K562 (cell line): ENCODE data around the gene AFDN. TPM values are rescaled to one million over a fixed set of nuclear protein-coding genes. Genes with fewer than 3 reads are reported as not detected.

Experiments
- CREM ChIP-seq: IDR thresholded peaks from 2 replicates; pipeline ENCODE4 v1.6.1; 2014; ENCODE audit warnings: antibody characterized with exemption, low read depth
- DACH1 ChIP-seq: fragments of 450-650 bp; IDR thresholded peaks from 2 replicates; pipeline ENCODE4 v1.6.1; 2018; ENCODE audit not compliant: partially characterized antibody
- ELF4 ChIP-seq: fragments of 450-650 bp; formaldehyde crosslinking; IDR thresholded peaks from 2 replicates; pipeline ENCODE4 v1.4.0; 2022; ENCODE audit warnings: missing genetic modification characterization
- EP300 ChIP-seq: IDR thresholded peaks from 2 replicates; pipeline ENCODE4 v1.6.1; 2012; ENCODE audit warnings: low read length, improper control_type of control experiment
- HMG20A ChIP-seq: fragments of 450-650 bp; formaldehyde crosslinking; conservative IDR thresholded peaks from 2 replicates; pipeline ENCODE4 v1.4.0; 2020; ENCODE audit warnings: mild to moderate bottlenecking, mixed read lengths
- HSF4 ChIP-seq: fragments of 250-450 bp; sonication (Bioruptor Pico); IDR thresholded peaks from 2 replicates; pipeline ENCODE4 v2.1.2; 2022; ENCODE audit warnings: mild to moderate bottlenecking, moderate library complexity, borderline replicate concordance
- MTA2 ChIP-seq: fragments of 450-650 bp; IDR thresholded peaks from 2 replicates; pipeline ENCODE4 v1.6.1; 2016; ENCODE audit warnings: low read depth
- MYC ChIP-seq, 2 experiments: fragments of 250-450 bp in 1 of 2; sonication (Bioruptor Pico) in 1 of 2; IDR thresholded peaks; 2 replicates each; pipeline versions ENCODE4 v1.5.1 to v1.6.1; 2012 to 2021; ENCODE audit warnings: low read depth in 2 of 2, borderline replicate concordance in 1 of 2, improper control_type of control experiment in 1 of 2, low read length in 1 of 2, mild to moderate bottlenecking in 1 of 2, moderate library complexity in 1 of 2
- NELFE ChIP-seq: IDR thresholded peaks from 2 replicates; pipeline ENCODE4 v1.6.1; 2011; ENCODE audit warnings: mild to moderate bottlenecking; ENCODE audit not compliant: insufficient read depth, insufficient read length
- NUFIP1 ChIP-seq: fragments of 450-650 bp; IDR thresholded peaks from 2 replicates; pipeline ENCODE4 v1.6.1; 2018; ENCODE audit not compliant: partially characterized antibody
- RBM15 ChIP-seq: fragments of 200-400 bp; formaldehyde crosslinking; IDR thresholded peaks from 2 replicates; pipeline ENCODE4 v1.6.1; 2018; ENCODE audit warnings: mild to moderate bottlenecking, low read length, moderate library complexity; ENCODE audit not compliant: insufficient read depth
- RNF2 ChIP-seq: sonication (generic); IDR thresholded peaks from 2 replicates; pipeline ENCODE4 v1.6.1; 2016
- SMARCA4 ChIP-seq: fragments of 450-650 bp; IDR thresholded peaks from 2 replicates; pipeline ENCODE4 v1.6.1; 2016
- SP2 ChIP-seq: IDR thresholded peaks from 2 replicates; pipeline ENCODE4 v1.6.1; 2011; ENCODE audit warnings: mild to moderate bottlenecking, low read depth, low read length, moderate library complexity; ENCODE audit not compliant: poor library complexity, severe bottlenecking; ENCODE audit errors: extremely low read depth
- TCF3 ChIP-seq: sonication (generic); formaldehyde crosslinking; IDR thresholded peaks from 2 replicates; pipeline ENCODE4 v1.4.0; 2020; ENCODE audit warnings: mild to moderate bottlenecking, missing genetic modification reagents
- TOE1 ChIP-seq, 2 experiments: fragments of 450-650 bp in 1 of 2; sonication (generic) in 1 of 2; formaldehyde crosslinking in 1 of 2; IDR thresholded peaks; 2 replicates each; pipeline versions ENCODE4 v1.7.1 to v1.8.0; 2016 to 2022; ENCODE audit warnings: borderline replicate concordance in 2 of 2, mild to moderate bottlenecking in 2 of 2, antibody characterized with exemption in 1 of 2, inconsistent platforms in 1 of 2, low read depth in 1 of 2, missing genetic modification reagents in 1 of 2, moderate library complexity in 1 of 2
- ZNF232 ChIP-seq: sonication (generic); formaldehyde crosslinking; IDR thresholded peaks from 2 replicates; pipeline ENCODE4 v1.8.0; 2022; ENCODE audit warnings: mild to moderate bottlenecking, missing genetic modification reagents
- ZNF764 ChIP-seq: fragments of 250-450 bp; sonication (Bioruptor Pico); IDR thresholded peaks from 2 replicates; pipeline ENCODE4 v1.4.0; 2020; ENCODE audit warnings: low read depth, mild to moderate bottlenecking, moderate library complexity
- ZNF77 ChIP-seq: fragments of 250-450 bp; sonication (Bioruptor Pico); IDR thresholded peaks from 2 replicates; pipeline ENCODE4 v1.5.0; 2020
- polyA plus RNA-seq, 8 experiments: library from polyadenylated mRNA; depleted of rRNA in 4 of 8; stranded (reverse) in 5 of 8; unstranded in 3 of 8; fragments of >200 nt; fragmentation: Nextera tagmentation in 2 of 8; fragmentation: Illumina TruSeq in 1 of 8; extraction: Ambion mirVana in 2 of 8; extraction: Trizol in 1 of 8; gene quantifications; 2 replicates each; pipeline versions ENCODE4 v1.2.1 to v1.2.3, GENCODE V29; 2011 to 2014; ENCODE audit warnings: inconsistent platforms in 1 of 8, missing spikeins in 1 of 8
- total RNA-seq, 7 experiments: library from RNA; depleted of rRNA in 6 of 7; stranded (reverse); fragments of >200 nt in 6 of 7; fragmentation: Illumina TruSeq in 2 of 7; extraction: Trizol in 2 of 7; gene quantifications; 2 replicates each; pipeline versions ENCODE4 v1.2.1 to v1.2.3, GENCODE V29; 2011 to 2021; ENCODE audit warnings: low replicate concordance in 1 of 7
- TF ChIP-seq, protein P1 (sequence below): fragments of 450-650 bp; IDR thresholded peaks from 2 replicates; pipeline ENCODE4 v1.6.1; 2016; ENCODE audit warnings: low read depth, mild to moderate bottlenecking, moderate library complexity
- TF ChIP-seq, protein P2 (sequence below): sonication (generic); formaldehyde crosslinking; IDR thresholded peaks from 2 replicates; pipeline ENCODE4 v1.8.0; 2022; ENCODE audit warnings: missing genetic modification reagents, mild to moderate bottlenecking, borderline replicate concordance
- TF ChIP-seq, protein P3 (sequence below): fragments of 250-450 bp; sonication (Bioruptor Pico); IDR thresholded peaks from 2 replicates; pipeline ENCODE4 v1.4.0; 2020; ENCODE audit warnings: borderline replicate concordance
- TF ChIP-seq, protein P4 (sequence below): fragments of 450-650 bp; IDR thresholded peaks from 2 replicates; pipeline ENCODE4 v1.6.1; 2014; ENCODE audit warnings: low read depth, mild to moderate bottlenecking, moderate library complexity, borderline replicate concordance

The AFDN gene
- total and polyA plus RNA-seq, 9 of the 15 experiments (the other 6 are each of a cell fraction or from before 2014, with no cell fraction given): 7.2 to 129 (median 105) TPM

DNA sequence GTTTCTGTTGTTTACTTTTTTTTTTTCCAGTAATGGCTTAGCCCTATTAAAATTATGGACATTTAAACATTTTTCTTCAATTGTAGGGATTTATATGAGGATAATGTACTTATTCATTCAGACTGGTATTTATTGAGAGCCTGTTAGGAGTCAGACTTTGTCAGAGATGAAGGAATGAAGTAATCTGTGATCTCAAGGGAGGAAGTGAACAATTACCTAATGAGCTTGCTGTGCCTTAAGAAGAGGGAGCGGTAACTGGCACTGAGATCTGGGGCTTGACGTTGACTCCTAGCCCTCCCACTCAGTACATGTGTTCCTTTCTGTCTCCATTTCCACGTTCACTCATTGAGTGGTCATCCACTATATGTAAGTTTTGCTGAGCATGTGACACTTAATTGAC is 12.6 kb downstream of the AFDN start (continued):
- TF ChIP-seq, protein P1, sequence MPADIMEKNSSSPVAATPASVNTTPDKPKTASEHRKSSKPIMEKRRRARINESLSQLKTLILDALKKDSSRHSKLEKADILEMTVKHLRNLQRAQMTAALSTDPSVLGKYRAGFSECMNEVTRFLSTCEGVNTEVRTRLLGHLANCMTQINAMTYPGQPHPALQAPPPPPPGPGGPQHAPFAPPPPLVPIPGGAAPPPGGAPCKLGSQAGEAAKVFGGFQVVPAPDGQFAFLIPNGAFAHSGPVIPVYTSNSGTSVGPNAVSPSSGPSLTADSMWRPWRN: no peak
- TF ChIP-seq ZNF77 (no peak), NELFE (no peak), EP300 (no peak), RBM15 (no peak), SMARCA4 (no peak; the same call in 1 of the 2 replicates), RNF2 (no peak), SP2 (no peak), TCF3 (no peak), MYC (IDR thresholded peaks at IDR 0.05; ENCODE audit: low read depth, low read length) (peak; percentile 20; the same call in 1 of the 2 replicates), MYC (CRISPR knock-in tag; IDR thresholded peaks at IDR 0.05; ENCODE audit: borderline replicate concordance, low read depth) (no peak), TOE1 (IDR thresholded peaks at IDR 0.05; ENCODE audit: borderline replicate concordance) (no peak), TOE1 (CRISPR knock-in tag; IDR thresholded peaks at IDR 0.05; ENCODE audit: borderline replicate concordance, low read depth) (no peak), CREM (peak; percentile 79), ELF4 (CRISPR knock-in tag) (no peak), HSF4 (CRISPR knock-in tag) (no peak), MTA2 (no peak), ZNF764 (no peak), ZNF232 (CRISPR knock-in tag) (no peak), NUFIP1 (no peak), HMG20A (CRISPR knock-in tag) (no peak), DACH1 (no peak)
- TF ChIP-seq, protein P2, sequence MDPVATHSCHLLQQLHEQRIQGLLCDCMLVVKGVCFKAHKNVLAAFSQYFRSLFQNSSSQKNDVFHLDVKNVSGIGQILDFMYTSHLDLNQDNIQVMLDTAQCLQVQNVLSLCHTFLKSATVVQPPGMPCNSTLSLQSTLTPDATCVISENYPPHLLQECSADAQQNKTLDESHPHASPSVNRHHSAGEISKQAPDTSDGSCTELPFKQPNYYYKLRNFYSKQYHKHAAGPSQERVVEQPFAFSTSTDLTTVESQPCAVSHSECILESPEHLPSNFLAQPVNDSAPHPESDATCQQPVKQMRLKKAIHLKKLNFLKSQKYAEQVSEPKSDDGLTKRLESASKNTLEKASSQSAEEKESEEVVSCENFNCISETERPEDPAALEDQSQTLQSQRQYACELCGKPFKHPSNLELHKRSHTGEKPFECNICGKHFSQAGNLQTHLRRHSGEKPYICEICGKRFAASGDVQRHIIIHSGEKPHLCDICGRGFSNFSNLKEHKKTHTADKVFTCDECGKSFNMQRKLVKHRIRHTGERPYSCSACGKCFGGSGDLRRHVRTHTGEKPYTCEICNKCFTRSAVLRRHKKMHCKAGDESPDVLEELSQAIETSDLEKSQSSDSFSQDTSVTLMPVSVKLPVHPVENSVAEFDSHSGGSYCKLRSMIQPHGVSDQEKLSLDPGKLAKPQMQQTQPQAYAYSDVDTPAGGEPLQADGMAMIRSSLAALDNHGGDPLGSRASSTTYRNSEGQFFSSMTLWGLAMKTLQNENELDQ: no peak
- TF ChIP-seq, protein P3, sequence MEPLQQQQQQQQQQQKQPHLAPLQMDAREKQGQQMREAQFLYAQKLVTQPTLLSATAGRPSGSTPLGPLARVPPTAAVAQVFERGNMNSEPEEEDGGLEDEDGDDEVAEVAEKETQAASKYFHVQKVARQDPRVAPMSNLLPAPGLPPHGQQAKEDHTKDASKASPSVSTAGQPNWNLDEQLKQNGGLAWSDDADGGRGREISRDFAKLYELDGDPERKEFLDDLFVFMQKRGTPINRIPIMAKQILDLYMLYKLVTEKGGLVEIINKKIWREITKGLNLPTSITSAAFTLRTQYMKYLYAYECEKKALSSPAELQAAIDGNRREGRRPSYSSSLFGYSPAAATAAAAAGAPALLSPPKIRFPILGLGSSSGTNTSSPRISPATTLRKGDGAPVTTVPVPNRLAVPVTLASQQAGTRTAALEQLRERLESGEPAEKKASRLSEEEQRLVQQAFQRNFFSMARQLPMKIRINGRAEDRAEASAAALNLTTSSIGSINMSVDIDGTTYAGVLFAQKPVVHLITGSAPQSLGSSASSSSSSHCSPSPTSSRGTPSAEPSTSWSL (CRISPR knock-in tag): no peak
- TF ChIP-seq, protein P4, sequence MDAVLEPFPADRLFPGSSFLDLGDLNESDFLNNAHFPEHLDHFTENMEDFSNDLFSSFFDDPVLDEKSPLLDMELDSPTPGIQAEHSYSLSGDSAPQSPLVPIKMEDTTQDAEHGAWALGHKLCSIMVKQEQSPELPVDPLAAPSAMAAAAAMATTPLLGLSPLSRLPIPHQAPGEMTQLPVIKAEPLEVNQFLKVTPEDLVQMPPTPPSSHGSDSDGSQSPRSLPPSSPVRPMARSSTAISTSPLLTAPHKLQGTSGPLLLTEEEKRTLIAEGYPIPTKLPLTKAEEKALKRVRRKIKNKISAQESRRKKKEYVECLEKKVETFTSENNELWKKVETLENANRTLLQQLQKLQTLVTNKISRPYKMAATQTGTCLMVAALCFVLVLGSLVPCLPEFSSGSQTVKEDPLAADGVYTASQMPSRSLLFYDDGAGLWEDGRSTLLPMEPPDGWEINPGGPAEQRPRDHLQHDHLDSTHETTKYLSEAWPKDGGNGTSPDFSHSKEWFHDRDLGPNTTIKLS: no peak
